Esophagus squamous epithelium (tissue), 5 donors: Measurements from ENCODE around the gene BTBD10. TPM values are rescaled to one million over a fixed set of nuclear protein-coding genes. Genes with fewer than 3 reads are reported as not detected.
A peak's percentile ranks its signal among the peaks of the same experiment; 100 is the strongest.

Experiments
- DNase-seq: peaks from one replicate; lab custom pipeline; 2025; lab: John Stamatoyannopoulos, UW
- H3K27ac ChIP-seq, 4 donors: fragments of 200-600 bp; sonication (generic); one replicate each; pipeline ENCODE4 v1.5.1; 2016 to 2019; ENCODE audit warnings: mild to moderate bottlenecking in 1 of 4
- H3K27me3 ChIP-seq, 4 donors: fragments of 200-600 bp; sonication (generic); 1 replicate in 3 of 4; 2 replicates in 1 of 4; pipeline versions ENCODE4 v1.5.1 to v1.6.0; 2017 to 2021; ENCODE audit warnings: antibody characterized with exemption in 1 of 4
- H3K36me3 ChIP-seq, 3 donors: fragments of 200-600 bp; sonication (generic); one replicate each; pipeline ENCODE4 v1.5.1; 2016 to 2019
- H3K4me1 ChIP-seq, 3 donors: fragments of 200-600 bp; sonication (generic); one replicate each; pipeline ENCODE4 v1.5.1; 2017 to 2019
- H3K4me3 ChIP-seq, 4 donors: fragments of 200-600 bp; sonication (generic); 1 replicate in 3 of 4; 2 replicates in 1 of 4; pipeline ENCODE4 v1.5.1; 2016 to 2019; ENCODE audit warnings: mild to moderate bottlenecking in 2 of 4, moderate library complexity in 1 of 4
- H3K9me3 ChIP-seq, 3 donors: fragments of 200-600 bp; sonication (generic); one replicate each; pipeline ENCODE4 v1.5.1; 2016 to 2019
- CTCF ChIP-seq, 6 experiments: fragments of 450-650 bp in 4 of 6; fragments of 200-600 bp in 2 of 6; sonication (generic) in 2 of 6; IDR thresholded peaks; one replicate each; pipeline ENCODE4 v1.5.1; 2016 to 2019; ENCODE audit warnings: antibody characterized with exemption in 6 of 6, mild to moderate bottlenecking in 4 of 6, moderate library complexity in 4 of 6
- POLR2A ChIP-seq, 4 donors: fragments of 450-650 bp; IDR thresholded peaks; one replicate each; pipeline ENCODE4 v1.6.1; 2017; ENCODE audit warnings: antibody characterized with exemption in 4 of 4, mild to moderate bottlenecking in 4 of 4, moderate library complexity in 3 of 4
- WGBS, 2 donors: methylation state at CpG; one replicate each; pipeline ENCODE4 v1.1.5; 2018; 5-methylcytosine and 5-hydroxymethylcytosine counted together
- intact Hi-C: fragments of 100-400 bp; cut with DNase I; formaldehyde crosslinking; loops from one replicate; pipeline ENCODE4 v1.15.0; 2022
- total RNA-seq, 4 donors: library from RNA; depleted of rRNA; stranded (reverse); fragments of >200 nt; gene quantifications; one replicate each; pipeline ENCODE4 v1.1.0, GENCODE V29; 2016
- donor health status: DM: yes; HTN: yes; CAD: no.

BTBD10 gene
- total RNA-seq, 4 donors from 2014 or later = 45.3 to 56.7 (median 54.0) TPM

DNA sequence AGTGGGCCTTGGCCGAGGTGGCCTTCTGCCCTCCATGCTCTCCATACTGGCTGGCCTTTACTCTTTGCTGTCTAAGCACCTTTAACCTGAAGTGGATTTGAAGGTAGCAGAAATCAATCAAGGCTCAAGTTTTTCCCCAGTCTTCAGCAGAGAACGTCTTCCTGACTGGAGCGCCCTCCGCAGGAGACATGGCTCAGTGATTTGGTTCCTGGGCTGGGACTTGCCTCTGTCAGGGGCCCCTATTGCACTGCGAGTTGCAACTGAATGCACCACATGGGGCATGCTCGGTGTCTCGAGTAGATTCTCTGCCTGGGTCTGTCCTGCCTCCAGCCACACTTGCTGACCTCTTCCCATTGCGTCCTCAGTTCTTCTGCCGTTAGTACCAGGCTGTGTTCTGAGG is 105.8 kb downstream of the BTBD10 start:
- peaks cover 16 to 98% (median 23%) of the 10 kb centered on the region in 3 donors for H3K36me3 ChIP-seq
- H3K27ac ChIP-seq = no peak overlapping the region
- H3K9me3 ChIP-seq = no peaks in the 10 kb centered on the region
- TF ChIP-seq POLR2A (IDR thresholded peaks at IDR 0.05) (no peak), CTCF (IDR thresholded peaks at IDR 0.05) (no peak)
- intact Hi-C loops = no loop called here
- no peaks in the 10 kb centered on the region for H3K27me3 ChIP-seq
- WGBS, 2 donors = 81 to 87% methylated on average over 7 of the region's 9 CpGs
- no peak overlapping the region for H3K4me3 ChIP-seq
- DNase-seq = no peak
- H3K4me1 ChIP-seq = no peaks in the 10 kb centered on the region

DNA sequence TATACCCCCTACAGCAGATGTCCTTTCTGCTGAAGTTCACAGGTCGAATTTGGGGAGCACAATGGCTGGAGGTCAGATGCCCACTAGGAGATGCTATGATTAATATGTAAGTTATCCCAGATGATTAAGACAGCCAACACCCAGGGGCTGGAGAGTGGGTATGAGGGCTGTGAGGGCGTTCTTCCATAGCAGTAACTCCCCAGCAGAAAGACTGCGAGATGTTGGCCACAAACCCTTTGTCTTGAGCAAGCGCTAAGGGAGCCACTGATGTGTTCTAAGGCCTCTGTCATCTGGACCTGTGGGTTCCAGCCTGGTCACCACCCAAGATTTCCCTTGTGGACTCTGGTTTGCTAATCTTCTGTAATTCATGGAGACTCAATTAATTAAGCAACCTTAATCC is 107.8 kb downstream of the BTBD10 start:
- Histone ChIP-seq H3K9me3 (no peaks in the 10 kb centered on the region), H3K4me1 (no peaks in the 10 kb centered on the region), H3K27ac (no peak overlapping the region), H3K4me3 (no peak overlapping the region), H3K27me3 (no peaks in the 10 kb centered on the region), H3K36me3 (peaks cover 16 to 98% (median 23%) of the 10 kb centered on the region in 3 donors)
- 88 to 90% methylated on average over 4 of the region's 4 CpGs for WGBS, 2 donors
- no peak for DNase-seq
- intact Hi-C loops = no loop called here
- TF ChIP-seq CTCF (IDR thresholded peaks at IDR 0.05) (no peak), POLR2A (IDR thresholded peaks at IDR 0.05) (no peak)

DNA sequence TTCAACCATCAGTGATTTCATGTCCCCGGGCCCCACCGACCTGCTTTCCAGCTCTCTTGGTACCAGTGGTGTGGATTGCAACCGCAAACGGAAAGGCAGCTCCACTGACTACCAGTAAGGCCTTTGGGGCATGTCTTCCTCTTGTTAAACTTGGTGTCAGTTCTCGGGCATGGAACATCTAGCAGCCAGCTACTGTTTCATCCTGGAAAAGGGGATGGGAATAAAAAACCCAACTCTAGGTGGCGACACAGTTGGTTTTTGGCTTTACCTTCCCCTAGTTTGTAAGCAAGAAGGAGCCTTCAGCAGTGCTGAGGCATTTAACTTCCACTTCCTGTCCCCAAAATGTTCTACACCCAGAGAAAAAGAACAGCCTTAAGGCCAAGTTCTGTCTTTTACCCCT is 108.7 kb downstream of the BTBD10 start:
- TF ChIP-seq POLR2A (IDR thresholded peaks at IDR 0.05) (no peak), CTCF (IDR thresholded peaks at IDR 0.05) (peak in 1 of 6 experiments; percentile 36)
- intact Hi-C loops = no loop called here
- peaks cover 16 to 94% (median 23%) of the 10 kb centered on the region in 3 donors for H3K36me3 ChIP-seq
- no peaks in the 10 kb centered on the region for H3K4me1 ChIP-seq
- no peak overlapping the region for H3K4me3 ChIP-seq
- no peak overlapping the region for H3K27ac ChIP-seq
- H3K9me3 ChIP-seq = no peaks in the 10 kb centered on the region
- 57 to 76% methylated on average over 1 to 2 of the region's 6 CpGs for WGBS, 2 donors
- no peak for DNase-seq
- no peaks in the 10 kb centered on the region for H3K27me3 ChIP-seq

- DNase-seq = no peak
- WGBS, 2 donors = 79% methylated on average over 6 of the region's 6 CpGs
- intact Hi-C loops = no loop called here
- H3K27me3 ChIP-seq = no peaks in the 10 kb centered on the region
- TF ChIP-seq POLR2A (IDR thresholded peaks at IDR 0.05) (no peak), CTCF (IDR thresholded peaks at IDR 0.05) (no peak)
- peaks cover 0 to 7% (median 0%) of the 10 kb centered on the region in 3 donors for H3K4me1 ChIP-seq
- no peak overlapping the region for H3K27ac ChIP-seq
- H3K9me3 ChIP-seq = no peaks in the 10 kb centered on the region
- H3K36me3 ChIP-seq = peaks cover 13 to 78% (median 23%) of the 10 kb centered on the region in 3 donors
- H3K4me3 ChIP-seq = no peak overlapping the region
Measured at GRCh38 chr11:13352711-13353110, 110.3 kb downstream of the BTBD10 start.

GRCh38 chr11:13349581-13349980 is 113.4 kb downstream of the BTBD10 start:
- Histone ChIP-seq H3K27me3 (no peaks in the 10 kb centered on the region), H3K36me3 (peaks cover 0 to 51% (median 4%) of the 10 kb centered on the region in 3 donors), H3K4me1 (peaks cover 0 to 11% (median 0%) of the 10 kb centered on the region in 3 donors), H3K27ac (no peak overlapping the region), H3K9me3 (no peaks in the 10 kb centered on the region), H3K4me3 (no peak overlapping the region)
- no peak for DNase-seq
- intact Hi-C loops = loop anchor here (5.0 kb wide), 1 partner anchor 387 kb away; no protein-coding TSS in a partner anchor
- 88 to 96% methylated on average over 6 of the region's 6 CpGs for WGBS, 2 donors
- no peak for TF ChIP-seq CTCF (IDR thresholded peaks at IDR 0.05)
- no peak for TF ChIP-seq POLR2A (IDR thresholded peaks at IDR 0.05)
